Measurements from ENCODE around the gene HECA. TPM values are rescaled to one million over a fixed set of nuclear protein-coding genes. Genes with fewer than 3 reads are reported as not detected.
A peak's percentile ranks its signal among the peaks of the same experiment; 100 is the strongest.

HECA gene
- total and polyA plus RNA-seq, 2 experiments from 2014 or later = 2.4 to 8.1 TPM

DNA sequence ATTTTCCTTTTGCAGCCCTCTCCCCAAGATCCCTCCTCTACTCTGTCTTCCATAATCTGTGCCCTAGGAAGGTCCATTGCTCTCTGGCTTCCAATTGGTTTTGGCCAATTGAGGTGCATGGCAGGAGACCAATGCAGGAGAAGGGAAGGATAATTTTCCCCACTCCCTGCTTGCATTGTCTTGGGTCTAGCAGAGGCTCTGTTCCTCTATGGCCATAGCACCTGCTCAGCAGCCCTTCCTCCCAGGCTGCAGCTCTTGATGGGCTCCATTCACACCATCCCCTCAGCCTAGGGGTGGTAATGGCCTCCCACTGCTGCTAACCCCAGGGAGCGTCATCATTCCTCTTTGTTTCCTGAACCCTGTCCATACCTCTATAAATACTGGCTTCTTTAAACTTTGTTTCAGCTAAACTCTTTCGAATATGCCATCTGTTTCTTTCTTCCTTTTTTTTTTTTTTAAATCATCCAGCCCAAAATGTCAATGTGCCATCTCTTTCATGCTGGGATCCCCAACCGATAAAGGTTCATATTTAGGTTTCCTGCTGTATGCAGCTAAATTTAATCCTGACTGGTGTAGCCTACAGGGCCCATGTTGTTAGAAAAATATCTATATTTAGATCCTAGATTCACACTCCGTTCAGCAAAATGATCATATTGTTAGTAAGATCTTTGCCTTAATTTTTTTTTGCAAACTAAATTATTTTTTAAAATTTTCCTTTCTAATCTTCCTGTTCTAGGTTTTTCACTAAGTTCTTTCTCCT, 63.8 kb downstream of the HECA start:
- no peaks in the 10 kb centered on the region for H3K36me3 ChIP-seq (ENCODE audit: insufficient read depth)
- H3K27ac ChIP-seq (ENCODE audit: low read depth) = no peak overlapping the region
- no peak overlapping the region for H3K4me3 ChIP-seq
- no peaks in the 10 kb centered on the region for H3K9me2 ChIP-seq (ENCODE audit: insufficient read depth)
- H3F3A ChIP-seq (replicated peaks; ENCODE audit: low read depth) = no peaks in the 10 kb centered on the region
- no peaks in the 10 kb centered on the region; the same call in 2 of the 3 replicates for H3K9me3 Mint-ChIP-seq
- H3K27ac Mint-ChIP-seq = no peak overlapping the region; the same call in 1 of the 2 replicates
- H3K27me3 Mint-ChIP-seq (ENCODE audit: insufficient read depth, low read depth, poor library complexity) = no peaks in the 10 kb centered on the region
- H3K4me2 ChIP-seq = no peak overlapping the region
- H3K27me3 ChIP-seq (ENCODE audit: insufficient read depth) = no peaks in the 10 kb centered on the region
- peaks cover 2% of the 10 kb centered on the region; the same call in 1 of the 3 replicates for H3K4me1 Mint-ChIP-seq
- ATAC-seq (peak; percentile 45; the same call in 1 of the 3 replicates), DNase-seq (ENCODE audit: low spot score) (no peak)
- H3K79me2 ChIP-seq (replicated peaks; ENCODE audit: insufficient read depth) = no peaks in the 10 kb centered on the region
- no peaks in the 10 kb centered on the region for H3K36me3 Mint-ChIP-seq (ENCODE audit: low read depth)
- H2AFZ ChIP-seq = peak overlapping the region; percentile 47
- H3K4me1 ChIP-seq (ENCODE audit: insufficient read depth) = no peaks in the 10 kb centered on the region
- H3K4me3 Mint-ChIP-seq = no peak overlapping the region
- TF ChIP-seq, protein P1, sequence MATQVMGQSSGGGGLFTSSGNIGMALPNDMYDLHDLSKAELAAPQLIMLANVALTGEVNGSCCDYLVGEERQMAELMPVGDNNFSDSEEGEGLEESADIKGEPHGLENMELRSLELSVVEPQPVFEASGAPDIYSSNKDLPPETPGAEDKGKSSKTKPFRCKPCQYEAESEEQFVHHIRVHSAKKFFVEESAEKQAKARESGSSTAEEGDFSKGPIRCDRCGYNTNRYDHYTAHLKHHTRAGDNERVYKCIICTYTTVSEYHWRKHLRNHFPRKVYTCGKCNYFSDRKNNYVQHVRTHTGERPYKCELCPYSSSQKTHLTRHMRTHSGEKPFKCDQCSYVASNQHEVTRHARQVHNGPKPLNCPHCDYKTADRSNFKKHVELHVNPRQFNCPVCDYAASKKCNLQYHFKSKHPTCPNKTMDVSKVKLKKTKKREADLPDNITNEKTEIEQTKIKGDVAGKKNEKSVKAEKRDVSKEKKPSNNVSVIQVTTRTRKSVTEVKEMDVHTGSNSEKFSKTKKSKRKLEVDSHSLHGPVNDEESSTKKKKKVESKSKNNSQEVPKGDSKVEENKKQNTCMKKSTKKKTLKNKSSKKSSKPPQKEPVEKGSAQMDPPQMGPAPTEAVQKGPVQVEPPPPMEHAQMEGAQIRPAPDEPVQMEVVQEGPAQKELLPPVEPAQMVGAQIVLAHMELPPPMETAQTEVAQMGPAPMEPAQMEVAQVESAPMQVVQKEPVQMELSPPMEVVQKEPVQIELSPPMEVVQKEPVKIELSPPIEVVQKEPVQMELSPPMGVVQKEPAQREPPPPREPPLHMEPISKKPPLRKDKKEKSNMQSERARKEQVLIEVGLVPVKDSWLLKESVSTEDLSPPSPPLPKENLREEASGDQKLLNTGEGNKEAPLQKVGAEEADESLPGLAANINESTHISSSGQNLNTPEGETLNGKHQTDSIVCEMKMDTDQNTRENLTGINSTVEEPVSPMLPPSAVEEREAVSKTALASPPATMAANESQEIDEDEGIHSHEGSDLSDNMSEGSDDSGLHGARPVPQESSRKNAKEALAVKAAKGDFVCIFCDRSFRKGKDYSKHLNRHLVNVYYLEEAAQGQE (IDR thresholded peaks at IDR 0.05; ENCODE audit: unreplicated experiment) = no peak
- TF ChIP-seq, protein P2, sequence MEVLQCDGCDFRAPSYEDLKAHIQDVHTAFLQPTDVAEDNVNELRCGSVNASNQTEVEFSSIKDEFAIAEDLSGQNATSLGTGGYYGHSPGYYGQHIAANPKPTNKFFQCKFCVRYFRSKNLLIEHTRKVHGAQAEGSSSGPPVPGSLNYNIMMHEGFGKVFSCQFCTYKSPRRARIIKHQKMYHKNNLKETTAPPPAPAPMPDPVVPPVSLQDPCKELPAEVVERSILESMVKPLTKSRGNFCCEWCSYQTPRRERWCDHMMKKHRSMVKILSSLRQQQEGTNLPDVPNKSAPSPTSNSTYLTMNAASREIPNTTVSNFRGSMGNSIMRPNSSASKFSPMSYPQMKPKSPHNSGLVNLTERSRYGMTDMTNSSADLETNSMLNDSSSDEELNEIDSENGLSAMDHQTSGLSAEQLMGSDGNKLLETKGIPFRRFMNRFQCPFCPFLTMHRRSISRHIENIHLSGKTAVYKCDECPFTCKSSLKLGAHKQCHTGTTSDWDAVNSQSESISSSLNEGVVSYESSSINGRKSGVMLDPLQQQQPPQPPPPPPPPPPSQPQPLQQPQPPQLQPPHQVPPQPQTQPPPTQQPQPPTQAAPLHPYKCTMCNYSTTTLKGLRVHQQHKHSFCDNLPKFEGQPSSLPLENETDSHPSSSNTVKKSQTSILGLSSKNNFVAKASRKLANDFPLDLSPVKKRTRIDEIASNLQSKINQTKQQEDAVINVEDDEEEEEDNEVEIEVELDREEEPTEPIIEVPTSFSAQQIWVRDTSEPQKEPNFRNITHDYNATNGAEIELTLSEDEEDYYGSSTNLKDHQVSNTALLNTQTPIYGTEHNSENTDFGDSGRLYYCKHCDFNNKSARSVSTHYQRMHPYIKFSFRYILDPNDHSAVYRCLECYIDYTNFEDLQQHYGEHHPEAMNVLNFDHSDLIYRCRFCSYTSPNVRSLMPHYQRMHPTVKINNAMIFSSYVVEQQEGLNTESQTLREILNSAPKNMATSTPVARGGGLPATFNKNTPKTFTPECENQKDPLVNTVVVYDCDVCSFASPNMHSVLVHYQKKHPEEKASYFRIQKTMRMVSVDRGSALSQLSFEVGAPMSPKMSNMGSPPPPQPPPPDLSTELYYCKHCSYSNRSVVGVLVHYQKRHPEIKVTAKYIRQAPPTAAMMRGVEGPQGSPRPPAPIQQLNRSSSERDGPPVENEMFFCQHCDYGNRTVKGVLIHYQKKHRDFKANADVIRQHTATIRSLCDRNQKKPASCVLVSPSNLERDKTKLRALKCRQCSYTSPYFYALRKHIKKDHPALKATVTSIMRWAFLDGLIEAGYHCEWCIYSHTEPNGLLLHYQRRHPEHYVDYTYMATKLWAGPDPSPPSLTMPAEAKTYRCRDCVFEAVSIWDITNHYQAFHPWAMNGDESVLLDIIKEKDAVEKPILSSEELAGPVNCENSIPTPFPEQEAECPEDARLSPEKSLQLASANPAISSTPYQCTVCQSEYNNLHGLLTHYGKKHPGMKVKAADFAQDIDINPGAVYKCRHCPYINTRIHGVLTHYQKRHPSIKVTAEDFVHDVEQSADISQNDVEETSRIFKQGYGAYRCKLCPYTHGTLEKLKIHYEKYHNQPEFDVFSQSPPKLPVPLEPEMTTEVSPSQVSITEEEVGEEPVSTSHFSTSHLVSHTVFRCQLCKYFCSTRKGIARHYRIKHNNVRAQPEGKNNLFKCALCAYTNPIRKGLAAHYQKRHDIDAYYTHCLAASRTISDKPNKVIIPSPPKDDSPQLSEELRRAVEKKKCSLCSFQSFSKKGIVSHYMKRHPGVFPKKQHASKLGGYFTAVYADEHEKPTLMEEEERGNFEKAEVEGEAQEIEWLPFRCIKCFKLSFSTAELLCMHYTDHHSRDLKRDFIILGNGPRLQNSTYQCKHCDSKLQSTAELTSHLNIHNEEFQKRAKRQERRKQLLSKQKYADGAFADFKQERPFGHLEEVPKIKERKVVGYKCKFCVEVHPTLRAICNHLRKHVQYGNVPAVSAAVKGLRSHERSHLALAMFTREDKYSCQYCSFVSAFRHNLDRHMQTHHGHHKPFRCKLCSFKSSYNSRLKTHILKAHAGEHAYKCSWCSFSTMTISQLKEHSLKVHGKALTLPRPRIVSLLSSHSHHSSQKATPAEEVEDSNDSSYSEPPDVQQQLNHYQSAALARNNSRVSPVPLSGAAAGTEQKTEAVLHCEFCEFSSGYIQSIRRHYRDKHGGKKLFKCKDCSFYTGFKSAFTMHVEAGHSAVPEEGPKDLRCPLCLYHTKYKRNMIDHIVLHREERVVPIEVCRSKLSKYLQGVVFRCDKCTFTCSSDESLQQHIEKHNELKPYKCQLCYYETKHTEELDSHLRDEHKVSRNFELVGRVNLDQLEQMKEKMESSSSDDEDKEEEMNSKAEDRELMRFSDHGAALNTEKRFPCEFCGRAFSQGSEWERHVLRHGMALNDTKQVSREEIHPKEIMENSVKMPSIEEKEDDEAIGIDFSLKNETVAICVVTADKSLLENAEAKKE (CRISPR knock-in tag; IDR thresholded peaks at IDR 0.05) = 0 out of 2 replicates have a peak, but pooled peaks have one; percentile 43
- H4K20me1 ChIP-seq (replicated peaks; ENCODE audit: insufficient read depth) = no peaks in the 10 kb centered on the region

Data from GM23338 (cell line).